ENCODE data around the gene RPGRIP1. TPM values are rescaled to one million over a fixed set of nuclear protein-coding genes. Genes with fewer than 3 reads are reported as not detected.

The RPGRIP1 gene
- total RNA-seq, 1 experiment from 2014 or later = not detected

GRCh38 chr14:21267431-21267845 is 12.4 kb upstream of the RPGRIP1 start:
- peak overlapping the region; percentile 99 for H3K27ac Mint-ChIP-seq (ENCODE audit: low read depth, unreplicated experiment)
- no peaks in the 10 kb centered on the region for H3K27me3 Mint-ChIP-seq (ENCODE audit: insufficient read depth, unreplicated experiment)
- peak overlapping the region; percentile 90 for H3K4me3 Mint-ChIP-seq (ENCODE audit: unreplicated experiment)
- peaks cover 71% of the 10 kb centered on the region for H3K36me3 Mint-ChIP-seq (ENCODE audit: insufficient read depth, unreplicated experiment)
- DNase-seq (ENCODE audit: unreplicated experiment) = no peak
- H3K4me1 Mint-ChIP-seq (ENCODE audit: insufficient read depth, unreplicated experiment) = peaks cover 28% of the 10 kb centered on the region
- ChIA-PET POLR2A (interaction anchor here (0.7 to 7.3 kb wide), 16 partner anchors 12 to 586 kb away, joined by 3 to 82 read pairs (median 5); partner anchors contain the start of genes RAB2B and TOX4), CTCF (interaction anchor here (2.4 kb wide), 1 partner anchor 26 kb away, joined by 9 read pairs; no protein-coding TSS in a partner anchor)
- no peaks in the 10 kb centered on the region for H3K9me3 Mint-ChIP-seq (ENCODE audit: unreplicated experiment)
- TF ChIP-seq CTCF (IDR thresholded peaks at IDR 0.05; ENCODE audit: unreplicated experiment) = no peak
- intact Hi-C loops (cut with micrococcal nuclease) = no loop called here
- no TSS peak for BruUV-seq (replicated peaks)

GRCh38 chr14:21267886-21268616 is 11.8 kb upstream of the RPGRIP1 start:
- no peak for TF ChIP-seq CTCF (IDR thresholded peaks at IDR 0.05; ENCODE audit: unreplicated experiment)
- ChIA-PET POLR2A (interaction anchor here (0.6 to 7.3 kb wide), 18 partner anchors 13 to 783 kb away, joined by 3 to 82 read pairs (median 4); partner anchors contain the start of genes CHD8 and SUPT16H), CTCF (interaction anchor here (2.4 kb wide), 1 partner anchor 26 kb away, joined by 9 read pairs; no protein-coding TSS in a partner anchor)
- no peaks in the 10 kb centered on the region for H3K9me3 Mint-ChIP-seq (ENCODE audit: unreplicated experiment)
- intact Hi-C loops (cut with micrococcal nuclease) = loop anchor here (2.0 kb wide), 1 partner anchor 115 kb away; no protein-coding TSS in a partner anchor
- no peaks in the 10 kb centered on the region for H3K27me3 Mint-ChIP-seq (ENCODE audit: insufficient read depth, unreplicated experiment)
- H3K36me3 Mint-ChIP-seq (ENCODE audit: insufficient read depth, unreplicated experiment) = peaks cover 65% of the 10 kb centered on the region
- peak overlapping the region; percentile 99 for H3K27ac Mint-ChIP-seq (ENCODE audit: low read depth, unreplicated experiment)
- H3K4me1 Mint-ChIP-seq (ENCODE audit: insufficient read depth, unreplicated experiment) = peaks cover 24% of the 10 kb centered on the region
- DNase-seq (ENCODE audit: unreplicated experiment) = no peak
- no TSS peak for BruUV-seq (replicated peaks)
- peak overlapping the region; percentile 90 for H3K4me3 Mint-ChIP-seq (ENCODE audit: unreplicated experiment)

GRCh38 chr14:21268617-21269251 is 11.1 kb upstream of the RPGRIP1 start:
- POLR2A ChIA-PET = interaction anchor here (0.6 to 7.3 kb wide), 17 partner anchors 13 to 783 kb away, joined by 3 to 82 read pairs (median 4); partner anchors contain the start of genes CHD8 and SUPT16H
- DNase-seq (ENCODE audit: unreplicated experiment) = peak; percentile 70
- H3K27me3 Mint-ChIP-seq (ENCODE audit: insufficient read depth, unreplicated experiment) = no peaks in the 10 kb centered on the region
- peak overlapping the region; percentile 90 for H3K4me3 Mint-ChIP-seq (ENCODE audit: unreplicated experiment)
- no peak for TF ChIP-seq CTCF (IDR thresholded peaks at IDR 0.05; ENCODE audit: unreplicated experiment)
- no peaks in the 10 kb centered on the region for H3K9me3 Mint-ChIP-seq (ENCODE audit: unreplicated experiment)
- CTCF ChIA-PET = interaction anchor here (2.4 kb wide), 1 partner anchor 27 kb away, joined by 9 read pairs; no protein-coding TSS in a partner anchor
- H3K36me3 Mint-ChIP-seq (ENCODE audit: insufficient read depth, unreplicated experiment) = peaks cover 58% of the 10 kb centered on the region
- BruUV-seq (replicated peaks) = TSS peak; percentile 54
- peak overlapping the region; percentile 99 for H3K27ac Mint-ChIP-seq (ENCODE audit: low read depth, unreplicated experiment)
- H3K4me1 Mint-ChIP-seq (ENCODE audit: insufficient read depth, unreplicated experiment) = peaks cover 17% of the 10 kb centered on the region
- intact Hi-C loops (cut with micrococcal nuclease) = loop anchor here (2.0 kb wide), 1 partner anchor 114 kb away; no protein-coding TSS in a partner anchor
